ENCODE measurements around the gene MTAP.

- no peak for TF ChIP-seq CTCF (optimal IDR thresholded peaks at IDR 0.05 in 1 of 3, IDR thresholded peaks at IDR 0.05 in 1 of 3, conservative IDR thresholded peaks at IDR 0.05 in 1 of 3; ENCODE audit: extremely low read depth in 1 of 3, insufficient read depth in 2 of 3, low read length in 3 of 3)
- TF ChIP-seq EZH2 (IDR thresholded peaks at IDR 0.05; ENCODE audit: low read length): no peak
These were observed 24.7 kb upstream of the MTAP start for GRCh38 chr9:21777701-21778100.
